CD4-positive, alpha-beta T cell (primary cell): ENCODE measurements around the gene RASGRP4. TPM values are rescaled to one million over a fixed set of nuclear protein-coding genes. Genes with fewer than 3 reads are reported as not detected.

Experiments used
- ATAC-seq: fragments of 200-7000 bp; cut with Tn5 transposase; one replicate; pipeline ENCODE4 v1.10.0; 2022; ENCODE audit warnings: mild to moderate bottlenecking; ENCODE audit not compliant: poor library complexity
- CTCF ChIA-PET: fragments of 350-600 bp; sonication (Branson Sonifier 250); formaldehyde crosslinking; loops from one replicate; lab custom pipeline; 2021; ENCODE audit warnings: antibody characterized with exemption, inconsistent platforms; lab: Charles Lee
- POLR2A ChIA-PET: fragments of 350-600 bp; sonication (Branson Sonifier 250); formaldehyde crosslinking; loops from one replicate; lab custom pipeline; 2021; ENCODE audit warnings: antibody characterized with exemption, inconsistent platforms; lab: Charles Lee
- DNase-seq, 14 experiments: peaks; one replicate each; pipeline ENCODE4 v3.0.0-alpha.2; 2013 to 2020; ENCODE audit warnings: mixed read lengths in 2 of 14
- H3K27ac ChIP-seq, 2 donors: one replicate each; pipeline versions ENCODE4 v1.5.1 to v1.7.0; 2013; ENCODE audit warnings: low read length in 2 of 2, low read depth in 1 of 2, mild to moderate bottlenecking in 1 of 2
- H3K27me3 ChIP-seq, 2 experiments: 1 replicate in 1 of 2; 2 replicates in 1 of 2; pipeline versions ENCODE4 v1.6.1 to v1.7.0; 2013; ENCODE audit warnings: low read length in 2 of 2, control low read depth in 1 of 2, mild to moderate bottlenecking in 1 of 2, moderate library complexity in 1 of 2; ENCODE audit not compliant: insufficient read depth in 2 of 2, control insufficient read depth in 1 of 2
- H3K36me3 ChIP-seq: one replicate; pipeline ENCODE4 v1.6.1; 2013; ENCODE audit warnings: low read length, control low read depth; ENCODE audit not compliant: insufficient read depth
- H3K4me1 ChIP-seq: one replicate; pipeline ENCODE4 v1.6.1; 2013; ENCODE audit warnings: low read length, control low read depth; ENCODE audit not compliant: insufficient read depth
- H3K4me3 ChIP-seq: one replicate; pipeline ENCODE4 v1.5.1; 2013; ENCODE audit warnings: mild to moderate bottlenecking, low read length, moderate library complexity
- H3K9me3 ChIP-seq, 2 experiments: 1 replicate in 1 of 2; 2 replicates in 1 of 2; pipeline versions ENCODE4 v1.6.1 to v1.7.0; 2013; ENCODE audit warnings: low read length in 2 of 2, mild to moderate bottlenecking in 2 of 2, control low read depth in 1 of 2, moderate library complexity in 1 of 2; ENCODE audit not compliant: control insufficient read depth in 1 of 2, insufficient read depth in 1 of 2
- H3K27ac Mint-ChIP-seq: one replicate; pipeline ENCODE4 v1.8.0; 2020; ENCODE audit warnings: mixed read lengths
- H3K27me3 Mint-ChIP-seq: one replicate; pipeline ENCODE4 v1.8.0; 2021; ENCODE audit warnings: mixed read lengths
- H3K36me3 Mint-ChIP-seq: one replicate; pipeline ENCODE4 v1.8.0; 2021; ENCODE audit warnings: low read depth, mixed read lengths
- H3K4me1 Mint-ChIP-seq: one replicate; pipeline ENCODE4 v1.8.0; 2021; ENCODE audit warnings: low read depth, mixed read lengths
- H3K4me3 Mint-ChIP-seq: one replicate; pipeline ENCODE4 v1.8.0; 2020; ENCODE audit warnings: mild to moderate bottlenecking, mixed read lengths
- H3K9me3 Mint-ChIP-seq: one replicate; pipeline ENCODE4 v1.8.0; 2020; ENCODE audit warnings: mixed read lengths
- intact Hi-C, 2 experiments: fragments of 100-400 bp; cut with DNase I in 1 of 2; cut with micrococcal nuclease in 1 of 2; formaldehyde crosslinking; loops; one replicate each; pipeline versions ENCODE4 v1.15.1 to v1.9.0; 2023 to 2025; cut with DNase I, micrococcal nuclease
- total RNA-seq, 174 experiments: library from RNA in 2 of 174; stranded (reverse) in 2 of 174; gene quantifications; one replicate each; pipeline ENCODE4 v1.2.3 and lab custom pipeline; 2021 to 2026
- TF ChIP-seq, protein P1 (sequence below): fragments of 200-600 bp; IDR thresholded peaks from one replicate; pipeline ENCODE4 v1.8.0; 2022; ENCODE audit warnings: antibody characterized with exemption, mild to moderate bottlenecking

Gene RASGRP4
- total RNA-seq, 2 experiments from 2014 or later = 0.30 to 0.45 TPM

GRCh38 chr19:38448225-38448624 lies 22.2 kb upstream of the RASGRP4 start:
- ATAC-seq = no peak
- Mint-ChIP-seq H3K36me3 (no peaks in the 10 kb centered on the region), H3K4me3 (no peak overlapping the region), H3K9me3 (peaks cover 3% of the 10 kb centered on the region), H3K4me1 (no peaks in the 10 kb centered on the region), H3K27ac (no peak overlapping the region), H3K27me3 (peaks cover 10% of the 10 kb centered on the region)
- TF ChIP-seq, protein P1, sequence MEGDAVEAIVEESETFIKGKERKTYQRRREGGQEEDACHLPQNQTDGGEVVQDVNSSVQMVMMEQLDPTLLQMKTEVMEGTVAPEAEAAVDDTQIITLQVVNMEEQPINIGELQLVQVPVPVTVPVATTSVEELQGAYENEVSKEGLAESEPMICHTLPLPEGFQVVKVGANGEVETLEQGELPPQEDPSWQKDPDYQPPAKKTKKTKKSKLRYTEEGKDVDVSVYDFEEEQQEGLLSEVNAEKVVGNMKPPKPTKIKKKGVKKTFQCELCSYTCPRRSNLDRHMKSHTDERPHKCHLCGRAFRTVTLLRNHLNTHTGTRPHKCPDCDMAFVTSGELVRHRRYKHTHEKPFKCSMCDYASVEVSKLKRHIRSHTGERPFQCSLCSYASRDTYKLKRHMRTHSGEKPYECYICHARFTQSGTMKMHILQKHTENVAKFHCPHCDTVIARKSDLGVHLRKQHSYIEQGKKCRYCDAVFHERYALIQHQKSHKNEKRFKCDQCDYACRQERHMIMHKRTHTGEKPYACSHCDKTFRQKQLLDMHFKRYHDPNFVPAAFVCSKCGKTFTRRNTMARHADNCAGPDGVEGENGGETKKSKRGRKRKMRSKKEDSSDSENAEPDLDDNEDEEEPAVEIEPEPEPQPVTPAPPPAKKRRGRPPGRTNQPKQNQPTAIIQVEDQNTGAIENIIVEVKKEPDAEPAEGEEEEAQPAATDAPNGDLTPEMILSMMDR = no peak
- no peaks in the 10 kb centered on the region for H3K36me3 ChIP-seq
- no peak for DNase-seq
- ChIA-PET CTCF (no interaction called here), POLR2A (no interaction called here)
- intact Hi-C loops = no loop called here
- no peaks in the 10 kb centered on the region for H3K27me3 ChIP-seq
- H3K9me3 ChIP-seq = peaks cover 0 to 8% of the 10 kb centered on the region in 2 experiments
- no peaks in the 10 kb centered on the region for H3K4me1 ChIP-seq
- H3K27ac ChIP-seq = no peak overlapping the region
- H3K4me3 ChIP-seq = no peak overlapping the region

GRCh38 chr19:38445362-38445761 lies 19.3 kb upstream of the RASGRP4 start:
- H3K9me3 ChIP-seq = no peaks in the 10 kb centered on the region
- Mint-ChIP-seq H3K9me3 (peaks cover 3% of the 10 kb centered on the region), H3K27ac (no peak overlapping the region), H3K27me3 (peaks cover 14% of the 10 kb centered on the region), H3K4me1 (no peaks in the 10 kb centered on the region), H3K36me3 (no peaks in the 10 kb centered on the region), H3K4me3 (no peak overlapping the region)
- POLR2A ChIA-PET = no interaction called here
- intact Hi-C loops = no loop called here
- DNase-seq (no peak), ATAC-seq (no peak)
- no peak overlapping the region for H3K27ac ChIP-seq
- no peaks in the 10 kb centered on the region for H3K4me1 ChIP-seq
- no peaks in the 10 kb centered on the region for H3K36me3 ChIP-seq
- CTCF ChIA-PET = no interaction called here
- H3K27me3 ChIP-seq = no peaks in the 10 kb centered on the region
- TF ChIP-seq, protein P1 = no peak
- H3K4me3 ChIP-seq = no peak overlapping the region

DNA sequence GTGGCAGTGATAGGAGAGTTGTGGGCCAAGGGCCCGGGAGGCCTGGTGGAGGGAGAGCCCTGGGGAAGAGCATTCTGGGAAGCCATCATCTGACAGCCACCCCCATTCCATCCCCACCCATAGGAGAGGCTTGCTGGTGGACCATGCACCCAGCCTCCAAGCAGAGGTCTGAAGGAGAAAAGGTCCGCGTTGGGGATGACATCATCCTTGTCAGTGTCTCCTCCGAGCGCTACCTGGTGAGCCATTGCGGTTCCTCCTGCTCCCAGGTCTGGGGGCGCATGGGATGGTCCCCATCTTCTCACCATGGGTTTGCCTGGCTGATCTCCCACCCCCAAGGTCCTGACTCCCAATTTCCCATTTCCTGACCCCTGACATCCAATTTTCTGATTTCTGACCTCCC lies 18.0 kb upstream of the RASGRP4 start:
- Histone ChIP-seq H3K4me1 (no peaks in the 10 kb centered on the region), H3K4me3 (no peak overlapping the region), H3K27ac (no peak overlapping the region), H3K36me3 (no peaks in the 10 kb centered on the region), H3K9me3 (no peaks in the 10 kb centered on the region), H3K27me3 (no peaks in the 10 kb centered on the region)
- intact Hi-C loops = no loop called here
- ATAC-seq (no peak), DNase-seq (no peak)
- TF ChIP-seq, protein P1 = no peak
- CTCF ChIA-PET = no interaction called here
- Mint-ChIP-seq H3K27ac (no peak overlapping the region), H3K9me3 (peaks cover 3% of the 10 kb centered on the region), H3K4me1 (no peaks in the 10 kb centered on the region), H3K4me3 (no peak overlapping the region), H3K27me3 (peaks cover 13% of the 10 kb centered on the region), H3K36me3 (no peaks in the 10 kb centered on the region)
- POLR2A ChIA-PET = no interaction called here
